ENCODE results near the gene L2HGDH.

Gene L2HGDH

GRCh38 chr14:50232276-50232642 lies 79.8 kb downstream of the L2HGDH start:
- H3K9me3 Mint-ChIP-seq, result peaks cover 16% of the 10 kb centered on the region
- no peak for TF ChIP-seq CTCF (IDR thresholded peaks at IDR 0.05)
- peaks cover 39% of the 10 kb centered on the region for H3K4me1 Mint-ChIP-seq
- peaks cover 3% of the 10 kb centered on the region for H3K27me3 Mint-ChIP-seq (ENCODE audit: low read depth, poor library complexity)
- H3K4me3 Mint-ChIP-seq, result peak overlapping the region; percentile 84
- peaks cover 21% of the 10 kb centered on the region for H3K36me3 Mint-ChIP-seq (ENCODE audit: low read depth)
- peak; percentile 6 for DNase-seq
- peak overlapping the region; percentile 95 for H3K27ac Mint-ChIP-seq

DNA sequence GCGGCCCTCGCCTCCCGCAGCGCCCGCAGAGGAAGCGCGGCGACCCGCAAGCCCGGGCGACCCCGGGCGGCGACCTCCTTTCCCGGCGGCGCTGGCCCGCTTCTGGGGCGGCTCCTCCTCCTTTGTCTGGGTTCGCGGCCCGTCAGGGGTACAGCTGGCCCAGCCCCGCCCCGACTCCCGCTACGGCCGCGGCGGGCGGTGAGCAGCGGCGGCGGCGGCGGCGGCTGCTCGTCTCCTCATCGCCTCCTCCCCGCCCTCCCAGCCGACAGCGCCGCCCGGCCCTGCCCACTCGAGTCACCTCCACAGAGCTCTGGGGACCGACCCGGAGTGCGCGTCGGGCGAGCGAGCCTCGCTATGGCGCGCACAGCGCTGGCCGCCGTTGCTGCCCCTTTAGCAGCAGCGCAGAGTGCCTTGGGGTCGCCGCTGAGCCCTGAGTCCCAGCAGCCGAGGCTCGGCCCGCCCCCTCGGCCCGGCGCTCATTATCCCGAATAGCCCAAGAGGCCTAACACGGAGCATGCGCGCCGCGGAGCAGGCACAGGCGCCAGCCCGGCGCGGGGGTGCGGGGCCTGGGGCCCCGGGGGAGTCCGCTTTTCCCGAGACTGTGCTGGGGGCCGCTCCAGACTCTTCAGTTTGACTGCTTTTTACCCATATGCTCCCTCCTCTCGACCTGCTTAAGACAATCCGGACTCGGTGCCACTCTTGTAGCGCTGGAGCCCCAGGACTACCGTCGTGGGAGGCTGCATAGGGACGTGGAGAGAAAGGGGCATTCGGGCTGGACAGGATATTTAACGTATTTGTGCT lies 80.4 kb downstream of the L2HGDH start, which contains the start of gene SOS2:
Gene SOS2, minus strand, starts transcription at position 104 of the 801 bp plus-strand sequence. CDS start 295 bp downstream, outside the sequence.
- TF ChIP-seq CTCF (IDR thresholded peaks at IDR 0.05), result no peak
- Mint-ChIP-seq H3K4me3 (peak within 1 kb of the TSS; percentile 88), H3K36me3 (ENCODE audit: low read depth) (peaks cover 24% of the 10 kb centered on the region), H3K27ac (peak within 1 kb of the TSS; percentile 95), H3K9me3 (peaks cover 16% of the 10 kb centered on the region), H3K27me3 (ENCODE audit: low read depth, poor library complexity) (peaks cover 3% of the 10 kb centered on the region), H3K4me1 (peaks cover 43% of the 10 kb centered on the region)
- DNase-seq, result peak; percentile 93

DNA sequence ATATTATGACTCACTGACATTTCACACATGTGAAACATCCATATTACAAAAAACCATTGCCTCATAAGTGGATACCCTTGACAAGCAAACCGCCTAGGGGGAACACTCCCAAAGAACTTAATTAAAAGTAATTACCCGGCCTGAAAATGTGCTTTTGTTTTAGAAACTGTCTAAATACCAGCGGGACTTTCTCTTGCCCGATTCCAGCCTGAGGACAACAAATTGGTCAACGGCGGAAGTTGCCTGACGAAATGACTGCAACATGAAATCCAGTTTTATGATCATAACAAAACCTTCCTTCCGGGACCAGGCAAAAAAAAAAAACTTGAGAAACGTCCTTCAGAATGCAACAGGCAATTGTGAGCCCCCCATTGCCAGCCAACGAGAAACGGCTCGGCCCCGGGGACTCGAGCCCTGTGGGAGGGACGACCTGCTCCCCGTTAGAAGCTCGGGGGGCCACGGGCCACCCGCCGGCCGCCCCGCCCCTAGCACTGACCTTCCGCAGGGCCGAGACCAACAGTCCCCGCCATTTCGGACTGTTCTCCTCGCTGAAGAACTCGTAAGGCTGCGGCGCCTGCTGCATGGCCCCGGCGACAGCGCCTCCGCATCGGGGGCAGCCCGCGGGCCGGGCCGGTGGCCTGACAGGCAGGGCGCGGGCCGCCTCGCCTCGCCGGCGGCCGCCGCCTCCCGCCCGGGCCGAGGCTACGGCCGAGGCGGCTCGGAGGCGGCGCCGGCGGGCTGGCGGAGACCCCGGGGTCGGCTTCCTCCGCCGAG lies 81.1 kb downstream of the L2HGDH start:
- Mint-ChIP-seq H3K27ac (peak overlapping the region; percentile 12), H3K4me1 (peaks cover 50% of the 10 kb centered on the region), H3K4me3 (peak overlapping the region; percentile 88), H3K9me3 (peaks cover 16% of the 10 kb centered on the region), H3K27me3 (ENCODE audit: low read depth, poor library complexity) (peaks cover 3% of the 10 kb centered on the region), H3K36me3 (ENCODE audit: low read depth) (peaks cover 25% of the 10 kb centered on the region)
- DNase-seq, result peak; percentile 63
- no peak for TF ChIP-seq CTCF (IDR thresholded peaks at IDR 0.05)

- peaks cover 3% of the 10 kb centered on the region for H3K27me3 Mint-ChIP-seq (ENCODE audit: low read depth, poor library complexity)
- peaks cover 16% of the 10 kb centered on the region for H3K9me3 Mint-ChIP-seq
These were observed 81.7 kb downstream of the L2HGDH start for GRCh38 chr14:50230401-50230700.

DNA sequence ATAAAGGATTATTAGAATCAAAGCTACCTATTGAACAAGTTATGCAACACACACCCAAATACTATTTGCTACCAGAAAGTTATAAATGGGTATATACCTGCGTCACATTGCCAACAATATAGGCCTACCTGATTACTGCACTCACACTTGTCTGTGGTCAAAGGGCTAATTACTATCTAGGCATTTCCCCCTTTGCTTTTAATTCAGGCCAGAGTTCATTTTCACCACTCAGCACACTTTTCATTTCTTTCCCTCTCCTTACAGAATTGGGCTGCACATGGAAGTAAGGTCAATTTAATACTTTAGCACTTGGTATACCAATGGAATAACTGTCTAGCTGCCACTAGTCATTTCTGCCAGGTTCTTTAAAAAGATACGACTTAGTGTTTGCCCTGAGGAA lies 82.3 kb downstream of the L2HGDH start:
- H3K36me3 Mint-ChIP-seq (ENCODE audit: low read depth), result peaks cover 25% of the 10 kb centered on the region
- H3K9me3 Mint-ChIP-seq, result peaks cover 16% of the 10 kb centered on the region
- H3K4me3 Mint-ChIP-seq, result peak overlapping the region; percentile 88
- DNase-seq, result no peak
- no peak overlapping the region for H3K27ac Mint-ChIP-seq
- peaks cover 3% of the 10 kb centered on the region for H3K27me3 Mint-ChIP-seq (ENCODE audit: low read depth, poor library complexity)
- no peak for TF ChIP-seq CTCF (IDR thresholded peaks at IDR 0.05)
- peaks cover 55% of the 10 kb centered on the region for H3K4me1 Mint-ChIP-seq

More at GRCh38 chr14:50230401-50230700, 81.7 kb downstream of the L2HGDH start:
- TF ChIP-seq CTCF (IDR thresholded peaks at IDR 0.05), result no peak
- peak overlapping the region; percentile 88 for H3K4me3 Mint-ChIP-seq
- peak overlapping the region; percentile 12 for H3K27ac Mint-ChIP-seq
- H3K4me1 Mint-ChIP-seq, result peaks cover 55% of the 10 kb centered on the region
- peaks cover 25% of the 10 kb centered on the region for H3K36me3 Mint-ChIP-seq (ENCODE audit: low read depth)
- DNase-seq, result no peak
